HL-60 (cell line): ENCODE measurements around the gene PON1.

ENCODE experiments used
- CTCF ChIP-seq: IDR thresholded peaks from one replicate; pipeline ENCODE4 v1.5.1; 2011; ENCODE audit warnings: low read length, control low read depth, inconsistent platforms; ENCODE audit not compliant: insufficient read depth
- POLR2AphosphoS5 ChIP-seq: IDR thresholded peaks from 2 replicates; pipeline ENCODE4 v1.6.1; 2012; ENCODE audit warnings: low read depth

- TF ChIP-seq CTCF (no peak), POLR2AphosphoS5 (no peak)
Observed at GRCh38 chr7:95251966-95252365, 72.4 kb downstream of the PON1 start.
